Measurements from ENCODE around the gene HMGN4. TPM values are rescaled to one million over a fixed set of nuclear protein-coding genes. Genes with fewer than 3 reads are reported as not detected.
"Not testable (repeated sequence)": the region's sequence is repeated elsewhere in the genome, so short reads cannot be mapped to it uniquely, and the experiment has no call there.

HMGN4 gene
- total RNA-seq, 4 donors from 2014 or later, result 27.1 to 43.0 (median 39.2) TPM

DNA sequence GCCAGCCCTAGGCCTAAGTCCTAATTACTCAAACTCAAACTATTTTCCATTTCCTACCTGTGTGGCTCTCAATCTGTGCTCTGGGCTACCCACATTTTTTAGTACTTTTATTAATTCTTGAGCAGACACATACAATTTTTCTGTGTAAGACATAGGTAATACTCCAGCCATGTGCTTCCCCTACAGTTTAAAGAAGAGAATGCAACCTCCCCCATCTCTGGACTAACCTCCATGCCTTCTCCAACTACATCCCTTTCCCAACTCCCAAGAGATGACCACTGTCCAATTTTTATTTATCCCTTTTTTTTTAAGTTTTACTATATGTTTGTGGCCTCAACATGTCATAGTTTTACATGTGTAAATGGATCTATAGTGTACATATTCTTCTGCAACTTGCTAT lies 5.8 kb downstream of the HMGN4 start:
- no peak for DNase-seq (ENCODE audit: low spot score in 2 of 2)
- H3K4me3 ChIP-seq (ENCODE audit: low read depth, poor library complexity, severe bottlenecking), result no peak overlapping the region
- TF ChIP-seq POLR2A (IDR thresholded peaks at IDR 0.05), result no peak
- TF ChIP-seq, protein P1, sequence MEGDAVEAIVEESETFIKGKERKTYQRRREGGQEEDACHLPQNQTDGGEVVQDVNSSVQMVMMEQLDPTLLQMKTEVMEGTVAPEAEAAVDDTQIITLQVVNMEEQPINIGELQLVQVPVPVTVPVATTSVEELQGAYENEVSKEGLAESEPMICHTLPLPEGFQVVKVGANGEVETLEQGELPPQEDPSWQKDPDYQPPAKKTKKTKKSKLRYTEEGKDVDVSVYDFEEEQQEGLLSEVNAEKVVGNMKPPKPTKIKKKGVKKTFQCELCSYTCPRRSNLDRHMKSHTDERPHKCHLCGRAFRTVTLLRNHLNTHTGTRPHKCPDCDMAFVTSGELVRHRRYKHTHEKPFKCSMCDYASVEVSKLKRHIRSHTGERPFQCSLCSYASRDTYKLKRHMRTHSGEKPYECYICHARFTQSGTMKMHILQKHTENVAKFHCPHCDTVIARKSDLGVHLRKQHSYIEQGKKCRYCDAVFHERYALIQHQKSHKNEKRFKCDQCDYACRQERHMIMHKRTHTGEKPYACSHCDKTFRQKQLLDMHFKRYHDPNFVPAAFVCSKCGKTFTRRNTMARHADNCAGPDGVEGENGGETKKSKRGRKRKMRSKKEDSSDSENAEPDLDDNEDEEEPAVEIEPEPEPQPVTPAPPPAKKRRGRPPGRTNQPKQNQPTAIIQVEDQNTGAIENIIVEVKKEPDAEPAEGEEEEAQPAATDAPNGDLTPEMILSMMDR (IDR thresholded peaks at IDR 0.05), result no peak
- intact Hi-C loops (cut with DNase I; ENCODE audit: low total_unique reads), result no loop called here

DNA sequence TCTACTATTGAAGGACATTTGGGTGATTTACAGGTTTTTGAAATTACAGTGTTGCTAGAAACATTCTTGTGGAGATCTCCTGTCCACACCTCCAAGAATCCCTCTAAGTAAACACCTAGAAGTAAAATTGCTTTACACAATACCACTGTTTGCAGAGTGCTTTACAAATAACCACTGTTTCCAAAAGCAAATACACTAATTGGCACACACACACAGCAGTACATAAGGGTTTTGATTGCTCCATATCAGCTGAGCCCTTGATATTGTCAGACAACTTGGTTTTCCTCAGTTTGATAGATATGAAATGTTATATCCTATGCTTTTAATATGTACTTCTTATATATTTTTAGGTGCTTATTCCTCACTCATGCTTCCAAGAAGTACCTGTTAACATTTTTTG lies 6.3 kb downstream of the HMGN4 start:
- DNase-seq (ENCODE audit: low spot score in 2 of 2), result no peak
- intact Hi-C loops (cut with DNase I; ENCODE audit: low total_unique reads), result no loop called here
- TF ChIP-seq, protein P1 (IDR thresholded peaks at IDR 0.05), result no peak
- no peak for TF ChIP-seq POLR2A (IDR thresholded peaks at IDR 0.05)
- no peak overlapping the region for H3K4me3 ChIP-seq (ENCODE audit: low read depth, poor library complexity, severe bottlenecking)

DNA sequence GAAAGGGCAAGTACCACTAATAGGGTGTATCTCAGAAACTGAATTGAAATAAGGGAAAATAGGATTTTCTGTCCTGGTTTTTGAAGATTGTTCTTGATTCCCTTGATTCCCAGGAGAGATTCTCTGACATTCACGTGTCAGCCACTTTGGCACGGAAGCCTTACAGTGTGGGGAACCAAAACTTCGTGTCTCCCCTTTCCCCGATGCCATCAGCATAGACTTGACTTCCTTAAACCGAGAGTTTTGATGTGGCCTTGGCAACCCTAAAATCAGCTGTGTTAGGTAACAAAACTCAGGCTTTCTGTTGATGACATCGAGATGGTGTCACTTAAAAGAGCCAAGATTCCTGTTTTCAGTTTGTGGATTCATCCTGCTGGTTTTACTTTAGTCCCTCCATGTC lies 7.5 kb downstream of the HMGN4 start:
- no peak overlapping the region for H3K4me3 ChIP-seq (ENCODE audit: low read depth, poor library complexity, severe bottlenecking)
- no peak for DNase-seq (ENCODE audit: low spot score in 2 of 2)
- 79 to 85% methylated on average over 6 of the region's 6 CpGs for WGBS, 2 donors
- intact Hi-C loops (cut with DNase I; ENCODE audit: low total_unique reads), result no loop called here
- TF ChIP-seq, protein P1 (IDR thresholded peaks at IDR 0.05), result no peak

DNA sequence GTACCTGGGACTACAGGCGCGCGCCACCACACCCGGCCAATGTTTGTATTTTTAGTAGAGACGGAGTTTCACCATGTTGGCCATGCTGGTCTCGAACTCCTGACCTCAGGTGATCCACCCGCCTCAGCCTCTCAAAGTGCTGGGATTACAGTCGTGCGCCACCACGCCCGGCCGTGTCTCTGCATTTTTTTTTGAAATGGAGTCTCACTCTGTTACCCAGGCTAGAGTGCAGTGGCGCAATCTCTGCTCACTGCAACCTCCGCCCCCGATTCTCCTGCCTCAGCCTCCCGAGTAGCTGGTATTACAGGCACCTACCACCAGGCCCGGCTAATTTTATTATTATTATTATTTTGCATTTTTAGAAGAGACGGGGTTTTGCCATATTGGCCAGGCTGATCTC lies 9.2 kb downstream of the HMGN4 start:
- intact Hi-C loops (cut with DNase I; ENCODE audit: low total_unique reads), result not testable (repeated sequence)
- WGBS, 2 donors, result 95 to 96% methylated on average over 18 of the region's 18 CpGs

DNA sequence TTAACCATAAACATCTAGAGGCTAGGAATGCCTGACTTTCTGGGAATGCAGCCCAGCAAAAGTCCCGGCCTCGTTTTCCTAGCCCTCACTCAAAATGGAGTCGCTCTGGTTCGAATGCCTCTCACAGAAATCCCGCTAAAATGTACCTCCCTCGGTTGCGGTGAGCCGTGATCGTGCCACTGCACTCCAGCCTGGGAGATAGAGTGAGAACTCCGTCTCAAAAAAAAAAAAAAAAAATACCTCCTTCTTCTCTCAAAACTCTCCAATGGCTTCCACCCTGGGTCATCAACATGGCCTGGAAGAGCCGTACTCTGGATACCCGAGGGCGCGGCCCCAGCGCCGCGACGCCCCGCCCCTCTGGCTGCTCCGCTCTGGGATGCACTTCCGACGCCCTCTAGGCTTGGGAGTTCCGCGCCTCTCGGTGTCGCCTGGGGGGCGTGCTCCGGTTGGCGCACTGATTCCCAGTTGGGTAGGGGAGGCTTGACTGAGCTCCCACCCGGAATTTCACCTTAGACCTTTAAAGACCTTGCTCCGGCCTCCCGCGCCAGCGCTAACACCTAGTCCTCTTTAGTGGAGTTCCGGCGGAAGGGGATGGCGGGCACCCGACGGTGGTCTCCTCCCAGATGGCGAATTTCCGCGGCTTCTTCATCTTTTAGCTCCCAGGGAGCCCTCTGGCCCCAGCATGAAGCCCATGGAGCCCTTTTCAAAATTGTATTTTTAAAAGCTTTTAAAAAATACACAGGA lies 12.3 kb downstream of the HMGN4 start:
- intact Hi-C loops (cut with DNase I; ENCODE audit: low total_unique reads), result no loop called here
- 5 to 9% methylated on average over 42 of the region's 42 CpGs for WGBS, 2 donors
- H3K4me3 ChIP-seq (ENCODE audit: low read depth, poor library complexity, severe bottlenecking), result peak overlapping the region; percentile 25
- DNase-seq (ENCODE audit: low spot score in 2 of 2), result no peak
- TF ChIP-seq, protein P1 (IDR thresholded peaks at IDR 0.05), result no peak

More for the DNA sequence above, 9.2 kb downstream of the HMGN4 start:
- not testable (repeated sequence) for DNase-seq (ENCODE audit: low spot score in 2 of 2); H3K4me3 ChIP-seq (ENCODE audit: low read depth, poor library complexity, severe bottlenecking)

DNA sequence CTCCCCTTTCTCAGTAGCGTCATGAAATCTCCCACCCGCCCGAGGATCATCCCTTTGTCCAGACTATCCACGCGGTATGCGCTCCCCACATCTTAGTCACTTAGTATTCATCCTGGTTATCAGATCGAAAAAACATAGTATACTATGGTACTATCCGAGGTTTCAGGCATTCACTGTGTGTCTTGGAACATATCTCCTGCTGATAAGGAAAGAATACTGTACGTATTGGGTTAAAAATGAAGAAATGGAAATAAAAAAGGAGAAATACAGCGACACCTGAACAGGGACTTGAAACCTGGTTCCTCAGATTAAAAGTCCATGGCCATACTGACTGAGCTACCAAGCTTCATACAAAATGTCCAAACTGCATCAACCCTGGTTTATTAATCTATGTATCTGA lies 14.0 kb downstream of the HMGN4 start:
- TF ChIP-seq POLR2A (IDR thresholded peaks at IDR 0.05), result no peak
- TF ChIP-seq, protein P1 (IDR thresholded peaks at IDR 0.05), result no peak
- H3K4me3 ChIP-seq (ENCODE audit: low read depth, poor library complexity, severe bottlenecking), result no peak overlapping the region
- no peak for DNase-seq (ENCODE audit: low spot score in 2 of 2)
- 91% methylated on average over 10 of the region's 10 CpGs for WGBS, 2 donors
- intact Hi-C loops (cut with DNase I; ENCODE audit: low total_unique reads), result no loop called here
